CD8-positive, alpha-beta memory T cell (primary cell): ENCODE data around the gene BLOC1S1. TPM values are rescaled to one million over a fixed set of nuclear protein-coding genes. Genes with fewer than 3 reads are reported as not detected.
A peak's percentile ranks its signal among the peaks of the same experiment; 100 is the strongest.

Experiments
- CTCF ChIA-PET: fragments of 350-600 bp; sonication (Branson Sonifier 250); formaldehyde crosslinking; loops from one replicate; lab custom pipeline; 2021; ENCODE audit warnings: antibody characterized with exemption; lab: Charles Lee
- POLR2A ChIA-PET: fragments of 350-600 bp; sonication (Branson Sonifier 250); formaldehyde crosslinking; loops from one replicate; lab custom pipeline; 2021; ENCODE audit warnings: antibody characterized with exemption; lab: Charles Lee
- DNase-seq, 5 donors: peaks; one replicate each; pipeline versions ENCODE4 v3.0.0 to v3.0.0-alpha.2; 2020 to 2022; ENCODE audit warnings: mixed read lengths in 1 of 5
- H3K27ac ChIP-seq: one replicate; pipeline ENCODE4 v1.7.0; 2013; ENCODE audit warnings: low read depth, mild to moderate bottlenecking, low read length, moderate library complexity
- H3K27me3 ChIP-seq: 2 replicates; pipeline ENCODE4 v1.7.0; 2013; ENCODE audit warnings: low read length, mild to moderate bottlenecking; ENCODE audit not compliant: insufficient read depth, poor library complexity, severe bottlenecking
- H3K36me3 ChIP-seq: 2 replicates; pipeline ENCODE4 v1.7.0; 2013; ENCODE audit warnings: mild to moderate bottlenecking, low read length, moderate library complexity; ENCODE audit not compliant: insufficient read depth
- H3K4me1 ChIP-seq: 2 replicates; pipeline ENCODE4 v1.7.0; 2013; ENCODE audit warnings: mild to moderate bottlenecking, low read length, moderate library complexity; ENCODE audit not compliant: insufficient read depth
- H3K4me3 ChIP-seq: 2 replicates; pipeline ENCODE4 v1.7.0; 2013; ENCODE audit warnings: mild to moderate bottlenecking, low read length
- H3K9me3 ChIP-seq: 2 replicates; pipeline ENCODE4 v1.7.0; 2013; ENCODE audit warnings: mild to moderate bottlenecking, low read length
- H3K27ac Mint-ChIP-seq, 8 donors: one replicate each; pipeline ENCODE4 v1.8.0; 2020 to 2021; ENCODE audit warnings: mixed read lengths in 8 of 8, mild to moderate bottlenecking in 6 of 8, inconsistent platforms in 3 of 8, moderate library complexity in 3 of 8
- H3K27me3 Mint-ChIP-seq, 2 donors: one replicate each; pipeline ENCODE4 v1.8.0; 2020 to 2021; ENCODE audit warnings: mixed read lengths in 2 of 2, mild to moderate bottlenecking in 1 of 2, moderate library complexity in 1 of 2
- H3K36me3 Mint-ChIP-seq, 3 donors: one replicate each; pipeline ENCODE4 v1.8.0; 2020 to 2021; ENCODE audit warnings: mixed read lengths in 3 of 3, inconsistent platforms in 1 of 3, mild to moderate bottlenecking in 1 of 3
- H3K4me1 Mint-ChIP-seq, 3 donors: one replicate each; pipeline ENCODE4 v1.8.0; 2020 to 2021; ENCODE audit warnings: mixed read lengths in 3 of 3, inconsistent platforms in 1 of 3, mild to moderate bottlenecking in 1 of 3
- H3K4me3 Mint-ChIP-seq, 7 donors: one replicate each; pipeline ENCODE4 v1.8.0; 2020 to 2021; ENCODE audit warnings: mixed read lengths in 7 of 7, mild to moderate bottlenecking in 6 of 7, moderate library complexity in 4 of 7, inconsistent platforms in 2 of 7
- H3K9me3 Mint-ChIP-seq, 5 donors: one replicate each; pipeline ENCODE4 v1.8.0; 2020 to 2022; ENCODE audit warnings: mixed read lengths in 5 of 5, mild to moderate bottlenecking in 3 of 5, moderate library complexity in 2 of 5, inconsistent platforms in 1 of 5
- polyA plus RNA-seq: library from polyadenylated mRNA; unstranded; fragments of 300-500 nt; fragmentation: Illumina TruSeq; gene quantifications from one replicate; pipeline ENCODE4 v1.2.3, GENCODE V29; 2021
- total RNA-seq, 2 experiments: library from RNA; stranded (reverse); gene quantifications; one replicate each; pipeline ENCODE4 v1.2.3, GENCODE V29; 2021

BLOC1S1 gene
- total and polyA plus RNA-seq, 3 experiments from 2014 or later: 90.2 to 110 (median 97.5) TPM

GRCh38 chr12:55720894-55721444 lies 5.1 kb downstream of the BLOC1S1 start:
- no peak overlapping the region for H3K27ac ChIP-seq
- peak overlapping the region in 2 of 8 donors; percentile 17 to 18 for H3K27ac Mint-ChIP-seq

GRCh38 chr12:55721601-55722213 lies 5.9 kb downstream of the BLOC1S1 start:
- DNase-seq: peak in 1 of 5 donors; percentile 45
- Mint-ChIP-seq H3K4me1 (peaks cover 27 to 66% (median 32%) of the 10 kb centered on the region in 3 donors), H3K9me3 (no peaks in the 10 kb centered on the region), H3K36me3 (peaks cover 0 to 47% (median 6%) of the 10 kb centered on the region in 3 donors), H3K4me3 (no peak overlapping the region), H3K27me3 (no peaks in the 10 kb centered on the region), H3K27ac (peak overlapping the region in 1 of 8 donors; percentile 74)
- Histone ChIP-seq H3K27ac (no peak overlapping the region), H3K9me3 (no peaks in the 10 kb centered on the region), H3K27me3 (no peaks in the 10 kb centered on the region), H3K4me1 (peaks cover 21% of the 10 kb centered on the region), H3K36me3 (no peaks in the 10 kb centered on the region), H3K4me3 (no peak overlapping the region)
- ChIA-PET CTCF (interaction anchor here (3.4 to 6.9 kb wide), 2 partner anchors 8 to 16 kb away, joined by 20 to 67 read pairs; partner anchors contain the start of gene CD63), POLR2A (no interaction called here)

More at GRCh38 chr12:55720894-55721444, 5.1 kb downstream of the BLOC1S1 start:
- ChIA-PET POLR2A (interaction anchor here (0.5 kb wide), 1 partner anchor 249 kb away, joined by 10 read pairs; no protein-coding TSS in a partner anchor), CTCF (interaction anchor here (1.5 to 6.9 kb wide), 3 partner anchors 9 to 64 kb away, joined by 5 to 67 read pairs (median 20); partner anchors contain the start of gene CD63)
- Mint-ChIP-seq H3K36me3 (peaks cover 0 to 44% (median 4%) of the 10 kb centered on the region in 3 donors), H3K9me3 (no peaks in the 10 kb centered on the region), H3K4me1 (peaks cover 30 to 67% (median 35%) of the 10 kb centered on the region in 3 donors), H3K4me3 (peak overlapping the region in 1 of 7 donors; percentile 44), H3K27me3 (peaks cover 0 to 1% of the 10 kb centered on the region in 2 donors)
- no peak overlapping the region for H3K4me3 ChIP-seq
- H3K4me1 ChIP-seq: peaks cover 20% of the 10 kb centered on the region
- H3K36me3 ChIP-seq: no peaks in the 10 kb centered on the region
- H3K9me3 ChIP-seq: no peaks in the 10 kb centered on the region
- H3K27me3 ChIP-seq: no peaks in the 10 kb centered on the region
- DNase-seq: no peak

- Mint-ChIP-seq H3K36me3 (peaks cover 0 to 54% (median 6%) of the 10 kb centered on the region in 3 donors), H3K4me1 (peaks cover 27 to 66% (median 30%) of the 10 kb centered on the region in 3 donors), H3K27ac (peak overlapping the region in 1 of 8 donors; percentile 88), H3K9me3 (no peaks in the 10 kb centered on the region), H3K27me3 (no peaks in the 10 kb centered on the region), H3K4me3 (no peak overlapping the region)
- POLR2A ChIA-PET: interaction anchor here (0.5 kb wide), 1 partner anchor 8 kb away, joined by 8 read pairs; no protein-coding TSS in a partner anchor
- no peaks in the 10 kb centered on the region for H3K36me3 ChIP-seq
- H3K27me3 ChIP-seq: no peaks in the 10 kb centered on the region
- CTCF ChIA-PET: interaction anchor here (6.9 kb wide), 1 partner anchor 15 kb away, joined by 67 read pairs; no protein-coding TSS in a partner anchor
- peaks cover 26% of the 10 kb centered on the region for H3K4me1 ChIP-seq
- H3K4me3 ChIP-seq: no peak overlapping the region
- H3K9me3 ChIP-seq: no peaks in the 10 kb centered on the region
- DNase-seq: peak in 1 of 5 donors; percentile 26
- H3K27ac ChIP-seq: no peak overlapping the region
These were observed 7.1 kb downstream of the BLOC1S1 start for GRCh38 chr12:55722948-55723347.

GRCh38 chr12:55723516-55724225 lies 7.8 kb downstream of the BLOC1S1 start:
- Histone ChIP-seq H3K36me3 (no peaks in the 10 kb centered on the region), H3K4me3 (no peak overlapping the region), H3K9me3 (no peaks in the 10 kb centered on the region), H3K27ac (no peak overlapping the region), H3K4me1 (peaks cover 29% of the 10 kb centered on the region), H3K27me3 (no peaks in the 10 kb centered on the region)
- peak overlapping the region in 4 of 8 donors; percentile 54 to 88 (median 70) for H3K27ac Mint-ChIP-seq
- peaks cover 0 to 50% (median 6%) of the 10 kb centered on the region in 3 donors for H3K36me3 Mint-ChIP-seq
- ChIA-PET POLR2A (interaction anchor here (1.8 kb wide), 1 partner anchor 15 kb away, joined by 4 read pairs; no protein-coding TSS in a partner anchor), CTCF (interaction anchor here (1.3 to 6.9 kb wide), 3 partner anchors 11 to 316 kb away, joined by 3 to 67 read pairs (median 11); no protein-coding TSS in a partner anchor)
- no peak for DNase-seq
- no peaks in the 10 kb centered on the region for H3K9me3 Mint-ChIP-seq
- peaks cover 23 to 61% (median 27%) of the 10 kb centered on the region in 3 donors for H3K4me1 Mint-ChIP-seq
- H3K27me3 Mint-ChIP-seq: no peaks in the 10 kb centered on the region
- peak overlapping the region in 1 of 7 donors; percentile 62 for H3K4me3 Mint-ChIP-seq

GRCh38 chr12:55724226-55724939 lies 8.5 kb downstream of the BLOC1S1 start:
- Mint-ChIP-seq H3K27me3 (no peaks in the 10 kb centered on the region), H3K9me3 (no peaks in the 10 kb centered on the region), H3K4me1 (peaks cover 23 to 55% (median 27%) of the 10 kb centered on the region in 3 donors), H3K4me3 (peak overlapping the region in 1 of 7 donors; percentile 66), H3K36me3 (peaks cover 0 to 47% (median 6%) of the 10 kb centered on the region in 3 donors), H3K27ac (peak overlapping the region in 7 of 8 donors; percentile 36 to 88 (median 59))
- no peaks in the 10 kb centered on the region for H3K36me3 ChIP-seq
- H3K27ac ChIP-seq: no peak overlapping the region
- CTCF ChIA-PET: interaction anchor here (0.9 to 6.9 kb wide), 7 partner anchors 9 to 316 kb away, joined by 3 to 67 read pairs (median 4); partner anchors contain the start of genes BLOC1S1 and ITGA7
- no peaks in the 10 kb centered on the region for H3K27me3 ChIP-seq
- H3K4me3 ChIP-seq: no peak overlapping the region
- POLR2A ChIA-PET: interaction anchor here (0.7 to 1.8 kb wide), 5 partner anchors 9 to 106 kb away, joined by 3 to 4 read pairs (median 4); partner anchors contain the start of genes BLOC1S1, DNAJC14 and ORMDL2
- DNase-seq: peak; percentile 42 to 77 (median 54)
- H3K9me3 ChIP-seq: no peaks in the 10 kb centered on the region
- peaks cover 29% of the 10 kb centered on the region for H3K4me1 ChIP-seq

GRCh38 chr12:55724940-55725309 lies 9.1 kb downstream of the BLOC1S1 start:
- Histone ChIP-seq H3K36me3 (no peaks in the 10 kb centered on the region), H3K9me3 (no peaks in the 10 kb centered on the region), H3K27ac (no peak overlapping the region), H3K4me1 (peaks cover 30% of the 10 kb centered on the region), H3K4me3 (no peak overlapping the region), H3K27me3 (no peaks in the 10 kb centered on the region)
- ChIA-PET POLR2A (interaction anchor here (0.7 to 1.8 kb wide), 5 partner anchors 9 to 105 kb away, joined by 3 to 4 read pairs (median 4); partner anchors contain the start of genes BLOC1S1, DNAJC14 and ORMDL2), CTCF (interaction anchor here (0.9 to 6.9 kb wide), 7 partner anchors 9 to 315 kb away, joined by 3 to 67 read pairs (median 4); partner anchors contain the start of genes BLOC1S1 and ITGA7)
- peak overlapping the region in 7 of 8 donors; percentile 5 to 88 (median 59) for H3K27ac Mint-ChIP-seq
- H3K27me3 Mint-ChIP-seq: no peaks in the 10 kb centered on the region
- peaks cover 29 to 55% (median 32%) of the 10 kb centered on the region in 3 donors for H3K4me1 Mint-ChIP-seq
- peaks cover 0 to 47% (median 6%) of the 10 kb centered on the region in 3 donors for H3K36me3 Mint-ChIP-seq
- DNase-seq: no peak
- no peaks in the 10 kb centered on the region for H3K9me3 Mint-ChIP-seq
- peak overlapping the region in 1 of 7 donors; percentile 66 for H3K4me3 Mint-ChIP-seq
